ENCODE data around the gene POP5.

DNA sequence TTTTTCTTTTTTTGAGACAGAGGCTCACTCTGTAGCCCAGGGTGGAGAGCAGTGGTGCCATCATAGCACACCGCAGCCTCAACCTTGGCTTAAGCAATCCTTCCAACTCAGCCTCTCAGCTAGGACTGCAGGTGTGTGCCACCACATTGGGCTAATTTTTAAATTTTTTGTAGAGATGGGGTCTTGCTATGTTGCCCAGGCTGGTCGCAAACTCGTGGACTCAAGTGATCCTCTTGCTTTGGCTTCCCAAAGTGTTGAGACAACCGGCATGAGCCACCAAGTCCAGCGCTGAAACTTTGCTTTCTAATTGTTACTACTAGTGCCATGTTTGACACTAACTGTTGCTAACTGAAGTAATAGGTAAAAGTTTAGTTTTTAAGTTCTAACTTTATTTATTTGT lies 39.0 kb downstream of the POP5 start:
- TF ChIP-seq, protein P1, sequence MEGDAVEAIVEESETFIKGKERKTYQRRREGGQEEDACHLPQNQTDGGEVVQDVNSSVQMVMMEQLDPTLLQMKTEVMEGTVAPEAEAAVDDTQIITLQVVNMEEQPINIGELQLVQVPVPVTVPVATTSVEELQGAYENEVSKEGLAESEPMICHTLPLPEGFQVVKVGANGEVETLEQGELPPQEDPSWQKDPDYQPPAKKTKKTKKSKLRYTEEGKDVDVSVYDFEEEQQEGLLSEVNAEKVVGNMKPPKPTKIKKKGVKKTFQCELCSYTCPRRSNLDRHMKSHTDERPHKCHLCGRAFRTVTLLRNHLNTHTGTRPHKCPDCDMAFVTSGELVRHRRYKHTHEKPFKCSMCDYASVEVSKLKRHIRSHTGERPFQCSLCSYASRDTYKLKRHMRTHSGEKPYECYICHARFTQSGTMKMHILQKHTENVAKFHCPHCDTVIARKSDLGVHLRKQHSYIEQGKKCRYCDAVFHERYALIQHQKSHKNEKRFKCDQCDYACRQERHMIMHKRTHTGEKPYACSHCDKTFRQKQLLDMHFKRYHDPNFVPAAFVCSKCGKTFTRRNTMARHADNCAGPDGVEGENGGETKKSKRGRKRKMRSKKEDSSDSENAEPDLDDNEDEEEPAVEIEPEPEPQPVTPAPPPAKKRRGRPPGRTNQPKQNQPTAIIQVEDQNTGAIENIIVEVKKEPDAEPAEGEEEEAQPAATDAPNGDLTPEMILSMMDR (IDR thresholded peaks at IDR 0.05; ENCODE audit: low read length): no peak
- TF ChIP-seq EZH2 (IDR thresholded peaks at IDR 0.05; ENCODE audit: borderline replicate concordance, low read length): no peak
